ENCODE data around the gene MATN4. TPM values are rescaled to one million over a fixed set of nuclear protein-coding genes. Genes with fewer than 3 reads are reported as not detected.

The MATN4 gene
- total RNA-seq, 1 experiment from 2014 or later = 1.9 TPM

DNA sequence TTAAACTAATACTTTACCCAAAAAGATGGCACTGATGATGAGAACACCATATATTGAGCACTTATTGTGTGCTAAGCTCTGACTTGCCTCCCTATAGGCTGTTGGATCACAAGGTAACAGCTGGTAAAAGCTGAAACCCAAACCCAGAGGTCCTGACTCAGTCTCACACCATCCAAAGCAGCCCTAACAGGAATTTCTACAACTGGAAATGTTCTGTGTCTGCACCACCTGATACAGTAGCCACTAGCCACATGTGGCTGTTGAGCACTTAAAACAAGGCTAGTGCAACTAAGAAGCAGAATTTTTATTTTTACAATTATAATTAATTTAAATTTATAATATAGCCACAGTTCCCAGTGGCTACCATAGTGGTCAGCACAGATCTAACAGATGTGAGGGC, 15.6 kb upstream of the MATN4 start:
- no peaks in the 10 kb centered on the region for H3K9me3 Mint-ChIP-seq
- TF ChIP-seq MXD4 (CRISPR knock-in tag; IDR thresholded peaks at IDR 0.05; ENCODE audit: borderline replicate concordance) = no peak
- no peak for TF ChIP-seq ZNF423 (CRISPR knock-in tag; IDR thresholded peaks at IDR 0.05)
- no peak for TF ChIP-seq ZNF219 (CRISPR knock-in tag; IDR thresholded peaks at IDR 0.05; ENCODE audit: borderline replicate concordance)
- TF ChIP-seq NFYB (CRISPR knock-in tag; conservative IDR thresholded peaks at IDR 0.05; ENCODE audit: low read depth) = no peak
- TF ChIP-seq, protein P1, sequence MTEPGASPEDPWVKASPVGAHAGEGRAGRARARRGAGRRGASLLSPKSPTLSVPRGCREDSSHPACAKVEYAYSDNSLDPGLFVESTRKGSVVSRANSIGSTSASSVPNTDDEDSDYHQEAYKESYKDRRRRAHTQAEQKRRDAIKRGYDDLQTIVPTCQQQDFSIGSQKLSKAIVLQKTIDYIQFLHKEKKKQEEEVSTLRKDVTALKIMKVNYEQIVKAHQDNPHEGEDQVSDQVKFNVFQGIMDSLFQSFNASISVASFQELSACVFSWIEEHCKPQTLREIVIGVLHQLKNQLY (CRISPR knock-in tag; IDR thresholded peaks at IDR 0.05) = no peak
- TF ChIP-seq, protein P2, sequence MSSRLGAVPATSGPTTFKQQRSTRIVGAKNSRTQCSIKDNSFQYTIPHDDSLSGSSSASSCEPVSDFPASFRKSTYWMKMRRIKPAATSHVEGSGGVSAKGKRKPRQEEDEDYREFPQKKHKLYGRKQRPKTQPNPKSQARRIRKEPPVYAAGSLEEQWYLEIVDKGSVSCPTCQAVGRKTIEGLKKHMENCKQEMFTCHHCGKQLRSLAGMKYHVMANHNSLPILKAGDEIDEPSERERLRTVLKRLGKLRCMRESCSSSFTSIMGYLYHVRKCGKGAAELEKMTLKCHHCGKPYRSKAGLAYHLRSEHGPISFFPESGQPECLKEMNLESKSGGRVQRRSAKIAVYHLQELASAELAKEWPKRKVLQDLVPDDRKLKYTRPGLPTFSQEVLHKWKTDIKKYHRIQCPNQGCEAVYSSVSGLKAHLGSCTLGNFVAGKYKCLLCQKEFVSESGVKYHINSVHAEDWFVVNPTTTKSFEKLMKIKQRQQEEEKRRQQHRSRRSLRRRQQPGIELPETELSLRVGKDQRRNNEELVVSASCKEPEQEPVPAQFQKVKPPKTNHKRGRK (CRISPR knock-in tag; IDR thresholded peaks at IDR 0.05; ENCODE audit: borderline replicate concordance) = no peak
- TF ChIP-seq GRHL2 (CRISPR knock-in tag; IDR thresholded peaks at IDR 0.05; ENCODE audit: insufficient replicate concordance, severe bottlenecking) = no peak
- TF ChIP-seq ATF1 (CRISPR knock-in tag; IDR thresholded peaks at IDR 0.05) = no peak
- no peak for TF ChIP-seq NR2C2 (CRISPR knock-in tag; IDR thresholded peaks at IDR 0.05)
- TF ChIP-seq, protein P3, sequence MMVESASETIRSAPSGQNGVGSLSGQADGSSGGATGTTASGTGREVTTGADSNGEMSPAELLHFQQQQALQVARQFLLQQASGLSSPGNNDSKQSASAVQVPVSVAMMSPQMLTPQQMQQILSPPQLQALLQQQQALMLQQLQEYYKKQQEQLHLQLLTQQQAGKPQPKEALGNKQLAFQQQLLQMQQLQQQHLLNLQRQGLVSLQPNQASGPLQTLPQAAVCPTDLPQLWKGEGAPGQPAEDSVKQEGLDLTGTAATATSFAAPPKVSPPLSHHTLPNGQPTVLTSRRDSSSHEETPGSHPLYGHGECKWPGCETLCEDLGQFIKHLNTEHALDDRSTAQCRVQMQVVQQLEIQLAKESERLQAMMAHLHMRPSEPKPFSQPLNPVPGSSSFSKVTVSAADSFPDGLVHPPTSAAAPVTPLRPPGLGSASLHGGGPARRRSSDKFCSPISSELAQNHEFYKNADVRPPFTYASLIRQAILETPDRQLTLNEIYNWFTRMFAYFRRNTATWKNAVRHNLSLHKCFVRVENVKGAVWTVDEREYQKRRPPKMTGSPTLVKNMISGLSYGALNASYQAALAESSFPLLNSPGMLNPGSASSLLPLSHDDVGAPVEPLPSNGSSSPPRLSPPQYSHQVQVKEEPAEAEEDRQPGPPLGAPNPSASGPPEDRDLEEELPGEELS (CRISPR knock-in tag; IDR thresholded peaks at IDR 0.05) = no peak
- TF ChIP-seq, protein P4, sequence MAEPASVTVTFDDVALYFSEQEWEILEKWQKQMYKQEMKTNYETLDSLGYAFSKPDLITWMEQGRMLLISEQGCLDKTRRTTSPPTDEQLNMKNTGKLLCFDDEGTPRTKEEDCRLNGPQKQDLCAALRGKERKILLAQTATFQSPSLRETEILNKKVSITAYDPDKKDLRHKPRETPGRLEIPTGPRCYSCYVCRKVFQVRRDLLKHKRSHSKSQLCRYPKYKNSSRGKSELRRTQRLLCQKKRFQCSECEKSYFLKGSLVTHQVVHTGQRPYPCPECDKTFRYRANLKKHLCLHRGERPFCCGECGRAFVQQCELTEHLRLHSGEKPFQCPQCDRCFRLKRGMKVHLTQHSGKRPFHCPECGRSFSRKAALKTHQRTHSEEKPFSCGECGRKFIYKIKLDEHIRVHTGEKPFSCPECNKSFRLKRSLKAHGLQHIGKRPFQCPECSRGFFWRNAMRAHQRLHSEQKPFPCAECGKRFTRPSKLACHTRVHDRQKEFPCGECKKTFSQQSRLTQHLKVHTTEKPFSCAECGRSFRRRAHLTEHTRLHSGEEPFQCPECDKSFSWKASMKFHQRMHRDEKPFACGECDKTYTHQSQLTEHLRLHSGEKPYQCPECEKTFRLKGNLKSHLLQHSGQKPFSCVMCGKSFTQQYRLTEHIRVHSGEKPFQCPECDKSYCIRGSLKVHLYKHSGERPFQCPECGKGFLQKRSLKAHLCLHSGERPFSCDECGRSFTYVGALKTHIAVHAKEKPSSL (CRISPR knock-in tag; conservative IDR thresholded peaks at IDR 0.05) = no peak
- TF ChIP-seq, protein P5, sequence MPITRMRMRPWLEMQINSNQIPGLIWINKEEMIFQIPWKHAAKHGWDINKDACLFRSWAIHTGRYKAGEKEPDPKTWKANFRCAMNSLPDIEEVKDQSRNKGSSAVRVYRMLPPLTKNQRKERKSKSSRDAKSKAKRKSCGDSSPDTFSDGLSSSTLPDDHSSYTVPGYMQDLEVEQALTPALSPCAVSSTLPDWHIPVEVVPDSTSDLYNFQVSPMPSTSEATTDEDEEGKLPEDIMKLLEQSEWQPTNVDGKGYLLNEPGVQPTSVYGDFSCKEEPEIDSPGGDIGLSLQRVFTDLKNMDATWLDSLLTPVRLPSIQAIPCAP (CRISPR knock-in tag; IDR thresholded peaks at IDR 0.05) = no peak
- no peak for TF ChIP-seq CREM (CRISPR knock-in tag; IDR thresholded peaks at IDR 0.05)
- no peak for TF ChIP-seq TEAD4 (CRISPR knock-in tag; IDR thresholded peaks at IDR 0.05)
- TF ChIP-seq OVOL2 (CRISPR knock-in tag; IDR thresholded peaks at IDR 0.05; ENCODE audit: borderline replicate concordance) = no peak
- no peak for ATAC-seq
- ChIA-PET CTCF (interaction anchor here (0.6 to 4.5 kb wide), 25 partner anchors 12 to 460 kb away, joined by 3 to 74 read pairs (median 5); partner anchors contain the start of genes DBNDD2, MATN4, SDC4 and SYS1), POLR2A (interaction anchor here (1.3 to 1.4 kb wide), 2 partner anchors 18 to 113 kb away, joined by 4 to 6 read pairs; no protein-coding TSS in a partner anchor)
- DNase-seq (ENCODE audit: low spot score) = no peak
- no peaks in the 10 kb centered on the region for H3K27me3 Mint-ChIP-seq (ENCODE audit: low read depth)
- H3K36me3 Mint-ChIP-seq = peaks cover 5% of the 10 kb centered on the region
- H3K4me1 Mint-ChIP-seq = peaks cover 2% of the 10 kb centered on the region; the same call in 1 of the 2 replicates
- H3K4me3 Mint-ChIP-seq = no peak overlapping the region
- no peak overlapping the region for H3K27ac Mint-ChIP-seq

DNA sequence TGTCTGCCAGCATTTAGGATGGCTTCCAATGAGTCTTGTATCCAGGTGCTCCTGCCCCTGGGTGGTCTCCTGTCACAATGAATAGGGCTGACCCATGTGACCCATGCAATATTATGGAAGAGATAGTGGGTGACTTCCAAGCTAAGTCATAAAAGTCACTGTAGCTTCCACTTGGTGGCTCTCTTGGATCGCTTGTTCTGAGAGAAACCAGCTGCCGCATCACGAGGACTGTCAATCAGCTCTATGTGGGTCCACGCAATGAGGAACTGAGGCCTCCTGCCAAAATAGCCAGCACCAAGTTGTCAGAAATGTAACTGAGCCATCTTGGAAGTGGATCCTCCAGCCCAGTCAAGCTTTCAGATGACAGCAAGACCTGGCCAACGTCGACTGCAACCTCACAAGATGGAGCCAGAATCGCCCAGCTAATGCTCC, 14.9 kb upstream of the MATN4 start:
- ChIA-PET CTCF (interaction anchor here (0.7 to 4.5 kb wide), 34 partner anchors 11 to 448 kb away, joined by 3 to 74 read pairs (median 5); partner anchors contain the start of genes DBNDD2, MATN4, PIGT and SDC4), POLR2A (interaction anchor here (1.3 to 1.4 kb wide), 2 partner anchors 19 to 114 kb away, joined by 4 to 6 read pairs; no protein-coding TSS in a partner anchor)
- no peak overlapping the region for H3K27ac Mint-ChIP-seq
- H3K9me3 Mint-ChIP-seq = no peaks in the 10 kb centered on the region
- peaks cover 5% of the 10 kb centered on the region for H3K36me3 Mint-ChIP-seq
- H3K4me1 Mint-ChIP-seq = peaks cover 2% of the 10 kb centered on the region; the same call in 1 of the 2 replicates
- ATAC-seq (peak; percentile 49), DNase-seq (ENCODE audit: low spot score) (no peak)
- H3K4me3 Mint-ChIP-seq = no peak overlapping the region
- no peaks in the 10 kb centered on the region for H3K27me3 Mint-ChIP-seq (ENCODE audit: low read depth)
- TF ChIP-seq NFYB (CRISPR knock-in tag; conservative IDR thresholded peaks at IDR 0.05; ENCODE audit: low read depth) (no peak), ELF4 (CRISPR knock-in tag; IDR thresholded peaks at IDR 0.05; ENCODE audit: low read depth) (no peak), RORB (CRISPR knock-in tag; IDR thresholded peaks at IDR 0.05) (no peak), FOXJ3 (CRISPR knock-in tag; IDR thresholded peaks at IDR 0.05; ENCODE audit: borderline replicate concordance) (no peak), ESRRA (CRISPR knock-in tag; IDR thresholded peaks at IDR 0.05; ENCODE audit: borderline replicate concordance) (no peak), GABPB1 (CRISPR knock-in tag; IDR thresholded peaks at IDR 0.05) (peak; percentile 60; the same call in 1 of the 2 replicates), NFE2L1 (CRISPR knock-in tag; IDR thresholded peaks at IDR 0.05) (no peak)
- TF ChIP-seq, protein P6, sequence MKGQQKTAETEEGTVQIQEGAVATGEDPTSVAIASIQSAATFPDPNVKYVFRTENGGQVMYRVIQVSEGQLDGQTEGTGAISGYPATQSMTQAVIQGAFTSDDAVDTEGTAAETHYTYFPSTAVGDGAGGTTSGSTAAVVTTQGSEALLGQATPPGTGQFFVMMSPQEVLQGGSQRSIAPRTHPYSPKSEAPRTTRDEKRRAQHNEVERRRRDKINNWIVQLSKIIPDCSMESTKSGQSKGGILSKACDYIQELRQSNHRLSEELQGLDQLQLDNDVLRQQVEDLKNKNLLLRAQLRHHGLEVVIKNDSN (CRISPR knock-in tag; IDR thresholded peaks at IDR 0.05) = peak; percentile 37; the same call in 1 of the 2 replicates
- TF ChIP-seq, protein P7, sequence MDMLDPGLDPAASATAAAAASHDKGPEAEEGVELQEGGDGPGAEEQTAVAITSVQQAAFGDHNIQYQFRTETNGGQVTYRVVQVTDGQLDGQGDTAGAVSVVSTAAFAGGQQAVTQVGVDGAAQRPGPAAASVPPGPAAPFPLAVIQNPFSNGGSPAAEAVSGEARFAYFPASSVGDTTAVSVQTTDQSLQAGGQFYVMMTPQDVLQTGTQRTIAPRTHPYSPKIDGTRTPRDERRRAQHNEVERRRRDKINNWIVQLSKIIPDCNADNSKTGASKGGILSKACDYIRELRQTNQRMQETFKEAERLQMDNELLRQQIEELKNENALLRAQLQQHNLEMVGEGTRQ (CRISPR knock-in tag; IDR thresholded peaks at IDR 0.05) = peak; percentile 52
- TF ChIP-seq, protein P8, sequence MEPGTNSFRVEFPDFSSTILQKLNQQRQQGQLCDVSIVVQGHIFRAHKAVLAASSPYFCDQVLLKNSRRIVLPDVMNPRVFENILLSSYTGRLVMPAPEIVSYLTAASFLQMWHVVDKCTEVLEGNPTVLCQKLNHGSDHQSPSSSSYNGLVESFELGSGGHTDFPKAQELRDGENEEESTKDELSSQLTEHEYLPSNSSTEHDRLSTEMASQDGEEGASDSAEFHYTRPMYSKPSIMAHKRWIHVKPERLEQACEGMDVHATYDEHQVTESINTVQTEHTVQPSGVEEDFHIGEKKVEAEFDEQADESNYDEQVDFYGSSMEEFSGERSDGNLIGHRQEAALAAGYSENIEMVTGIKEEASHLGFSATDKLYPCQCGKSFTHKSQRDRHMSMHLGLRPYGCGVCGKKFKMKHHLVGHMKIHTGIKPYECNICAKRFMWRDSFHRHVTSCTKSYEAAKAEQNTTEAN (CRISPR knock-in tag; IDR thresholded peaks at IDR 0.05) = no peak

Measured in WTC11 (cell line).